Measurements from ENCODE around the gene JADE1.

DNA sequence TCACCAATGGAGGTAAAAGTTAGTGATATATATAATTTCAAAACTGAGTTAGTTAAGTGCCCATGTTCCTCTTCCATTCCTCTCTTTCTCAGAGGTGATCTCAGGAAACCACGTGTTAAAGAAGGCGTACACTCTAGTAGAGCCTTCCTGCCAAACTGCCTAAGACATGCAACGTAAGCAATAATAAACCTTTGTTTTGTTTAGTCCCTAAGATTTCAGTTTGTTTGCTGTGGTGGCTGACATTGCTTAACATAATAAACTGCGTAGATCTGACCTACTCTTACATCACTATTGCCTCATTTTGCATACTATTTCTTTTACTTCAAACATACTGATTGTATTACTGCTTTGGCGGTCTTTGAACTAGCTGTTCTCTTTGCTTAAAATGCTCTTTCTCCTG, 99.2 kb downstream of the JADE1 start:
- TF ChIP-seq, protein P1, sequence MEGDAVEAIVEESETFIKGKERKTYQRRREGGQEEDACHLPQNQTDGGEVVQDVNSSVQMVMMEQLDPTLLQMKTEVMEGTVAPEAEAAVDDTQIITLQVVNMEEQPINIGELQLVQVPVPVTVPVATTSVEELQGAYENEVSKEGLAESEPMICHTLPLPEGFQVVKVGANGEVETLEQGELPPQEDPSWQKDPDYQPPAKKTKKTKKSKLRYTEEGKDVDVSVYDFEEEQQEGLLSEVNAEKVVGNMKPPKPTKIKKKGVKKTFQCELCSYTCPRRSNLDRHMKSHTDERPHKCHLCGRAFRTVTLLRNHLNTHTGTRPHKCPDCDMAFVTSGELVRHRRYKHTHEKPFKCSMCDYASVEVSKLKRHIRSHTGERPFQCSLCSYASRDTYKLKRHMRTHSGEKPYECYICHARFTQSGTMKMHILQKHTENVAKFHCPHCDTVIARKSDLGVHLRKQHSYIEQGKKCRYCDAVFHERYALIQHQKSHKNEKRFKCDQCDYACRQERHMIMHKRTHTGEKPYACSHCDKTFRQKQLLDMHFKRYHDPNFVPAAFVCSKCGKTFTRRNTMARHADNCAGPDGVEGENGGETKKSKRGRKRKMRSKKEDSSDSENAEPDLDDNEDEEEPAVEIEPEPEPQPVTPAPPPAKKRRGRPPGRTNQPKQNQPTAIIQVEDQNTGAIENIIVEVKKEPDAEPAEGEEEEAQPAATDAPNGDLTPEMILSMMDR (IDR thresholded peaks at IDR 0.05) = no peak
- TF ChIP-seq POLR2A (IDR thresholded peaks at IDR 0.05) = no peak

All from testis (tissue), 2 donors.